Camera-type eye (tissue), 1 donor: Measurements from ENCODE around the gene ELK1. TPM values are rescaled to one million over a fixed set of nuclear protein-coding genes. Genes with fewer than 3 reads are reported as not detected.

Source experiments
- total RNA-seq: library from RNA; depleted of rRNA; stranded (reverse); fragments of >200 nt; gene quantifications from one replicate; pipeline ENCODE4 v1.2.3, GENCODE V29; 2014

The ELK1 gene
- 16.4 TPM for total RNA-seq

GRCh38 chrX:47650164-47651042 is at the start of gene ELK1:
Gene ELK1 (minus strand): TSS chrX:47650563. CDS start chrX:47641441, 9,122 bp downstream.

GRCh38 chrX:47658684-47659420 is 8.5 kb upstream of the ELK1 start, which contains the start of gene UXT:
Gene UXT (minus strand): TSS chrX:47659180. CDS start chrX:47658927, 253 bp downstream.

GRCh38 chrX:47629419-47630200 is 20.8 kb downstream of the ELK1 start, which contains the start of gene CFP:
Gene CFP (minus strand): TSS chrX:47629930. CDS start chrX:47629844, 86 bp downstream.

GRCh38 chrX:47619486-47620302 is 30.7 kb downstream of the ELK1 start, which contains the start of gene SYN1:
Gene SYN1 (minus strand): TSS chrX:47619857. CDS start chrX:47619728, 129 bp downstream.

Other genes with a start within 250 kb of the ELK1 start
- 17.4 TPM for gene ZNF41, start 167.3 kb downstream of the ELK1 start, total RNA-seq
- gene ARAF, start 89.4 kb downstream of the ELK1 start, total RNA-seq = 23.0 TPM
- 60.9 TPM for gene TIMP1, start 68.1 kb downstream of the ELK1 start, total RNA-seq
- 5.7 TPM for gene SYN1, start 30.7 kb downstream of the ELK1 start, total RNA-seq
- 5.2 TPM for gene CFP, start 20.6 kb downstream of the ELK1 start, total RNA-seq
- gene UXT, start 8.6 kb upstream of the ELK1 start, total RNA-seq = 41.6 TPM
- gene ZNF81, start 186.3 kb upstream of the ELK1 start, total RNA-seq = 15.6 TPM